GM18951 (cell line): Measurements from ENCODE around the gene THSD4.

Experiments
- POLR2A ChIP-seq: IDR thresholded peaks from 4 replicates; pipeline ENCODE4 v1.6.1; 2011; ENCODE audit warnings: mild to moderate bottlenecking; ENCODE audit not compliant: insufficient read length, insufficient read depth; ENCODE audit errors: extremely low read depth
- in situ Hi-C: fragments of 300-500 bp; cut with MboI; formaldehyde crosslinking; loops from one replicate; pipeline ENCODE4 v1.12.0; 2022; ENCODE audit warnings: low sequenced_read_pairs, mixed read lengths, inconsistent platforms; ENCODE audit not compliant: unreplicated experiment

The THSD4 gene

GRCh38 chr15:71136159-71136783 lies 21.0 kb downstream of the THSD4 start:
- in situ Hi-C loops, result no loop called here
- no peak for TF ChIP-seq POLR2A

DNA sequence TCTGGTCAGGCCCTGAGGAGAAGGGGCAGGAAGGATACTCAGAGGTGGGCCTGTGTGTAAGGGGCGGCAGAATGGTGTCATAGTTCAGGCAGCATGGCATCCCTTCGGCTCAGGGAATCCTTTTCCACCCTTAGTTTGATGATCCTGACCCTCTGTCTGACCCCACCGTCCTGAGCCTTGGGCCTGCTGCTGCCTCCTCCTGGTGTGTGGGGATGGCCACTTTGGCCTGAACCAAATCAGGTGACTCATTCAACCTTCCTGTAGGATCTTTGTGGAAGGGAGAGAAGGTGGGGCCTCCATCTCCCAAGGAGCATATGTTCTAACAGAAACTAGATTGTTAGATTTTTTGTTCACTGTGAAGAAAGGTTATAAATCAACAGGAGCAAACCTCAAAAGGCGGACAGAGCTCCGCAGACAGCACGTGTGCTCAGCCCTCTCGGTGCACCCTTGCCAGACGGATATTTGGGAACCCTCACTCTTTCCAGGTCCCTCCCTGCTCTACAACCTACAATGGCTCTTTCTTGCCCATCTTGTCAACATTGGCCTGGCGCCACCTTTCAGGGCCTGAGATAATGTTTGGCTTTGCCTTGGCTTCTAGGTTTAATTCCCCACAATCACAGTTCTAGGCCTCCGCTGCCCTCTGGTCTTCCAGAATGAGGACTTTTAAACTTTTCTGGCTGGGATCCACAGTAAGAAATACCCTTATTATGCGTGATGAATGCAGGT lies 21.7 kb downstream of the THSD4 start:
- TF ChIP-seq POLR2A, result no peak
- in situ Hi-C loops, result no loop called here

GRCh38 chr15:71138473-71138872 lies 23.2 kb downstream of the THSD4 start:
- in situ Hi-C loops, result no loop called here
- TF ChIP-seq POLR2A, result no peak

GRCh38 chr15:71139241-71139640 lies 24.0 kb downstream of the THSD4 start:
- no peak for TF ChIP-seq POLR2A
- in situ Hi-C loops, result no loop called here

GRCh38 chr15:71141572-71141971 lies 26.3 kb downstream of the THSD4 start:
- in situ Hi-C loops, result no loop called here

GRCh38 chr15:71142780-71143179 lies 27.5 kb downstream of the THSD4 start:
- in situ Hi-C loops, result no loop called here

More at GRCh38 chr15:71141572-71141971, 26.3 kb downstream of the THSD4 start:
- no peak for TF ChIP-seq POLR2A

DNA sequence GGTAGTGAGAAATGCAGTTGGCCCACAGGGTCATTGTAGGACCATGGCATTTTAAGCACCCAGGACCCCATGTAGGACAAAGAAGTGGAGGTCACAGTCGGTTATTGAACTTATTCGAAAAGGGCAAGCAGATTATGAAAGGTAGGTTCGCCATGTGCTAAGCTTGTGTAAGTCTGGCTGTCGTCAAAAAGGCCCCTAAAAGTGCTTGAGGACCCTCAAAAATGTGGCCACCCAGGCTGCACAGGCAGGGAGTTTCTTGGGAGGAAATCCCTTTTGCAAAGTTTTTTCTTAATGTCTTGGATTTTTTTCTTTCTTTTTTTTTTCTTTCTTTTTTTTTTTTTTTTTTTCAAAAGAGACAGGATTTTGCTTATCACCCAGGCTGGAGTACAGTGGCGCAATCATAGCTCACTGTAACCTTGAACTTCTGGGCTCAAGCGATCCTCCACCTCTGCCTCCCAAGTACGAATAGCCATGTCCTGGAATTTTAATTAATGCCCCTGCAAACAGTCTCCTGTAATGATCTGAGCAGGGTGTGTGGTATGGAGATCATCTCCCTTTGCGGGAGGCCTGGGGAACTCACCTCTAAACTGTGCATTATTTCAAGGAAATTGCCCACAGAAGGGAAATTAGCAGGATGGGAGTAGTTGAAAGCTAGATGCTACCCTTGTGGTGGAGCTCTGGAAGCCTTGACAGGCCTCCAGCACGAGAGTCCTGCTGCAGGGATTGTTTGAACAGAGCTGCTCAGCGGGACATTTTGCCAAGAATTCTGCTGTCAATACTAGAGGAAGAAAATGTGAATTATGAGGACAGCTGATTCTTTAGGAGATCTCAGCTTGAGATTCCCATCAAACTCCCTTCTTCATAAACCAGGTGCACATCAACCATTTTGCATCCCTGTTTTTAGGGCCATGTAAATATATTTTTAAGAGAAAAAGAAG lies 28.4 kb downstream of the THSD4 start:
- no peak for TF ChIP-seq POLR2A
- in situ Hi-C loops, result no loop called here

More at GRCh38 chr15:71142780-71143179, 27.5 kb downstream of the THSD4 start:
- TF ChIP-seq POLR2A, result no peak

GRCh38 chr15:71145648-71146047 lies 30.4 kb downstream of the THSD4 start:
- in situ Hi-C loops, result no loop called here
- TF ChIP-seq POLR2A, result no peak

DNA sequence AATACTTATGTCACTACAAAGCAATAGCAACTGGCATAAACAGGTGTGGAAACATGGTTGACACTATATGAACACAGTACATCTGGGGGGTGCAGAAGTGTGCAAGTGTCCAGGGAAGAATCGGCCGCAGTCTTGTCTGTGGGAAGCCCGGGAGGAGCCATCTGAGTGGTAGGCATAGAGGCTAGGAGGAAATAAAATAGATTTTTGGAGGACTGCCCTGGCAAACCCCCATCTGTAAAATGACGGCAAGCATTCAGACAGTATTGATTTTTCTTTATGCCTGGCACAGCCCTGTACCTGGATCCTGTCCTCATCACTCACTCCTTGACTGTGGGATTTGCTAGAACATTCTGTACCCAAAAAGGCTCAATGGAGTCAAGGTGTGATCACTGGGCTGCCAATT lies 31.3 kb downstream of the THSD4 start:
- no peak for TF ChIP-seq POLR2A
- in situ Hi-C loops, result no loop called here

GRCh38 chr15:71148048-71148447 lies 32.8 kb downstream of the THSD4 start:
- in situ Hi-C loops, result no loop called here
- no peak for TF ChIP-seq POLR2A

GRCh38 chr15:71149646-71150557 lies 34.6 kb downstream of the THSD4 start:
- TF ChIP-seq POLR2A, result no peak
- in situ Hi-C loops, result no loop called here

DNA sequence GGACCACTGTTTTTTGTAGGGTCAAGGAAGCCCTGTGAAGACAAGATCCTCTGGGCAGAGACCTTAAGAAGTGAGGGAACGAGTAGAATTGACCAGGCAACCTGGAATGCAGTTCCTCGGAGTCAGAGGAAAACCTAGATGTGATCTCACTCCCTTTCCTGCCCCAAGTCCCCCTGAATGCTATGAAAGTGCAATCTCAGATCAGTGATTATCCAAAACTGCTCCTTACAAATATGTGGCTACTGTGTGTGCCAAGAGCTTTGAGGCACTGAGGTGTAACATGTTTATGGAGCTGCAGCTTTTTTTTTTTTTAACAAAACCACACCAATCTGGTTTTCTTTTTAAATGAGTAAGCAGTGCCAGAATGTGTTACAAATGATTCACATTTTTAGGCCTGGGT lies 35.8 kb downstream of the THSD4 start:
- no peak for TF ChIP-seq POLR2A

More for the DNA sequence above, 35.8 kb downstream of the THSD4 start:
- in situ Hi-C loops, result no loop called here
